Measurements from ENCODE around the gene ARHGEF39.
A peak's percentile ranks its signal among the peaks of the same experiment; 100 is the strongest.
"Not testable (repeated sequence)": the region's sequence is repeated elsewhere in the genome, so short reads cannot be mapped to it uniquely, and the experiment has no call there.

ARHGEF39 gene

DNA sequence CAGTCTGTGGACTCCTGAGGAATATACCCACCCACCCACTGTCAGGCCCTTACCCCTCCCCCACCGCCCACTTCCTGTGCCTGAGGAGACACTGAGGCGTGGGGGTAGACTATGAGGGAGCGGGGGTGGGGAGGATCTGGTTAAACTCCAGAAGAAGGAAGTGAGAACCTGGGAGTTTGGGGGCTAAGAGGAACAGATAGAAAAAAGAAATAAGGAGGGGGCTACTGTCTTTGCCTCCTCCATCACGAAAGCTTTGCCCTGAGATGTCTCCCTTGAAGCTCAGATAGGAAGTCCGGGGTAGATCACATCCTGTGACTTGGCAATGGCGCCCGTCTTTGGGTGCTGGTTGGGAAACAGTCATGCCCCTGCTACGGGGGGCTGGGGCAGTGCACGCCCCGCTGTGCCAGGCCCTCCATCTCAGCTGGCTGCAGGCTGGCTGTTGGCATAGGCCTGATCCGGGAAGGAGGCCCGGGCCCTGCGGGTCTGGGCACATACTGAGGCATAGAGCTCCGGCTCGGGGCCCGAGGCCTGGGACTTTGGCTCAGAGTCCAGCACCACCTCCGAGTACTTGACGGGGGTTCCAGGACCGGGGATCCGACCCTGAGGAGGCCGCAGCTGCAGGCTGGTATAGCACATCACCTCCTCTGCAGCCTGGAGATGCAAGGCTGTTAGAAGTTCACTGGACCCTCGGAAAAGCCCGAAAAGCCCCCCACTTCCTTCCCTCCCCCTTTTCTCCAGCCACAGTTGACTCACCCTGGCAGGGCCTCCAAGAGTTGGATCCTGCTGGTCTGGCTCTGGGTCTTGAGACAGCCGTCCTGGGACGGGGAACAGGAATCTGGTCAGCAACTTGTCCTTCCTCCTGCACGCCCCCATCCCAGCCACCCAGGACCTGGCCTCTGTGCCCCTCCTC is 15.3 kb downstream of the ARHGEF39 start:
- DNase-seq = no peak

DNA sequence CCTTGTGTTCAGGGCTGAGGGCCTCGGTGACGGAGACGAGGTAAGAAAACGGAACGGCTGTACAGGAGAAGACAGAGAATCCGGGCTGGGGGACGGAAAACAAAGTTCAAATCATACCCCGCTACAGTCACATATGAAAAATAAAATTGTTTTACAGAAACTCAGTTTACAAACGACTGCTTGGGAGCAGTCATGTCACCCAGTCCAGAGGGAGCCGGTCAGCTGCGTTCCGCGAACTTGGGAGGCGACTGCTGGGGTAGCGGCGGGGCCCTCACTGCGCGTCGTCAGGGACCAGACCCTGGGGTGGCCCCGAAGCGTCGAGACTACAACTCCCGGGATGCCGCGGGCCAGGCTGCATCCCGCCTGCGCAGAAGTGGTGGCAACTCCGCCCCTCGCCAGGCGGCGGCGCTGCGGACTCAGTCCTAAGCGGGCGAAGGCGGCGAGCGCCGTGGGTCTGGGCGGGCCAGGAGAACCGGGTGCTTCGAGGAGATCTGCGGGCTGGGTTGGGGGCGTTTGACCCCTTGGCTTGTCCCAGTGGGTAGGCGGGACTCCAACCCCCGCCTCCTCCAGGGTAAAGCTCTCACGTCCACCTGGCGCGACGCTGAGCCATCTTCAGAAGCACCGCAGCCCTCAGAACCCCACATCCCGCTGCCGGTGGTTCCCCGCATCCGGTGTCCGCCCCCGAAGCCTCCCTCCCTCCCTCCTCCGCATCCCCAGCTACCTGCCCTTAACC is 18.3 kb downstream of the ARHGEF39 start:
- peak in 1 of 2 experiments; percentile 58 for DNase-seq

DNA sequence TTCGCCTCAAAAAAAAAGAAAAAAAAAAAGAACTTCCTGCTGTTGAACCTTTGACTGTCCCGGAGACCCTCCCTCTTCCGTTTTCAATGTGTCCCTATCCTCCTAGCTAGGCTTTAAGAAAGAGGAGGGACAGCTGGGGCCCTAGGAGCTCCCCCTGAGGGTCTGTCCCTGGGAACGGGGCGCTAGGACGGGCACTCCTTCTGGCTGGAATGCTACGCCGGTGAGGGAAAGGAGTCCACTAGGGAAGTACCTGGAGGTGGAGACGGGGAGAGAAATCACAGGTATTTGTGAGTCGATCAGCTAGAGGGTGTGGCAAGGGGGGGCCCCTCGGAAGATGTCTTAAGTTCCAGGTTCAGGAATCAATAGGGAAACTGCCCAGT is 18.9 kb downstream of the ARHGEF39 start:
- no peak for DNase-seq

DNA sequence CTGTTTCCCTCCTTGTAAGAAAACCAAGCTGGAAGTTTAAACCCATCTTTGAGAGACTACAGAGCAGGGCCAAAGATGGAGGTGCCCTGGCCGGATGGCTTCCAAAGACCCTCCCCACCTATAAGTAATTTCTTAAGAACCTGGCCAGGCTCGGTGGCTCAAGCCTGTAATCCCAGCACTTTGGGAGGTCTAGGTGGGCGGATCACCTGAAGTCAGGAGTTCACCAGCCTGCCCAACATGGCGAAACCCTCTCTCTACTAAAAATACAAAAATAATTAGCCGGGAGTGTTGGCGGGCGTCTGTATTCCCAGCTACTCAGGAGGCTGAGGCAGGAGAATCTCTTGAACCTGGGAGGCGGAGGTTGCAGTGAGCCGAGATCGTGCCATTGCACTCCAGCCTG is 19.3 kb downstream of the ARHGEF39 start:
- DNase-seq = not testable (repeated sequence)

DNA sequence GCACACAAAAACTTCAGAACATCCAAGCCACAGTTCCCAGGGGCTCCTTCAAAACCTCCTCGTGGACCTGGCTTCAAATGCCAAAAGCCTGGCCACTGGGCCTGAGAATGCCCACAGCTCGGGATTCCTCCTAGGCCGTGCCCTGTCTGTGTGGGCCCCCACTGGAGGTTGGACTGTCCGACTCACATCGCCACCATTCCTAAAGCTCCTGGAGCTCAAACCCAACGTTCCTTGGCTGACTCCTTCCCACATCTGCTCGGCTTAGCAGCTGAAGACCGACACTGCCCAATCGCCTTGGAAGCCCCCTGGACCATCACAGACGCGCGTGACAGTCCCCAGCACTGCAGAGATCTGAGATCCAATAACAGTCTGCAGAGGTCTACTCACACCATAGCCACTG is 21.9 kb downstream of the ARHGEF39 start:
- DNase-seq = no peak

DNA sequence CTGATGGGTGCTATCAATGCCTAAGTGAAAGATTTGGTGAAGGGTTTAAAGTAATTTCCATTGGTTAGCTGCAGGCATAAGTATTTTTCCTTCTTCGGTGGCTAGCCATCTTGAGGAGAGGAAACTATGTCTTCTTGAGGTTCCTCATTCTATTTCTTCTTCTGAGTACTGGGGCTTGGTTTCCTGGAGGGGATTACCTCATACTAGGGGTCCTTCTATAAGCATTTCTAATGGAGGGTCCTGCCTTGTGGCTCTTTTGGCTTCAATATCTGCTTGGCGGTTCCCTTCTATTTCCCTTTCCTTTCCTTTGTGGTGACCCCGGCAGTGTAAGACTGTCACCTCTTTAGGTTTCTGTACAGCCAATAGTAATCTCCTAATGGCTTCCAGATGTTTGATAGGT is 23.5 kb downstream of the ARHGEF39 start:
- DNase-seq = not testable (repeated sequence)

DNA sequence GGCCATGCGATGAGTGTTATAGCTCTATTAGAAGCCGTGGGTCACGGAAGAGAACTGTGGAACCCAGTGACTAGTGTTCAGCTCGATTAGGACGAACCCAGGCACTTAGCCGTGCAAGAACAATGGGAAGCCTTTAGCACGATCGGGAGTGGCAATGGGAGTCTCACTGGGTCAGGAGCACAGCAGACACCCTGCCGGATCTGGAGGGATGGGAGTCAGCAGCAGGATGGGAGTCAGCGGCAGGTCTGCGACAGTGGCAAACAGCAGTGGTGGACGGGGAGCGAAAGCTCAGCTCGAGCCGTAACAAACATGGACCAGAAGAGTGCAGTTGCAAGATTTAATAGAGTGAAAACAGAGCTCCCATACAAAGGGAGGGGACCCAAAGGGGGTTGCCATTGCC is 24.6 kb downstream of the ARHGEF39 start:
- DNase-seq = not testable (repeated sequence)

DNA sequence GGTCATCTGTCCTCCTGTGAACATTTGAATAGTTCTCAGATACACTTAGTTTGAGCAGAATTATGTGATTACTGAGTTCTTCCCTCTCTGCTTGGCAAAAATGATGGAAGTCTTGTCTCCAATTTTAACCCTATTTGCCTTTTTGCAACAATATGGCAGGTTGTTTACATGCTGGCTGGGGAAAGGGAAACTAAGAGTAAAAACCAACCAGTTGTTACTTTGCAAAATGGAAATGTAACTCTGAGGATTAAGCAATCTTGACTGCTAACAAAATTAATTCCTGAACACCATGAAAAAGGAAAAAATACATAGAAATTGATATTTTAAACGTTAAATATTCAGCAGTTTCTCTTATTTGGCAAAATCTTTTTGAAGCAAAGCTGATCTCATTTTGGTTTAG is 25.4 kb downstream of the ARHGEF39 start:
- no peak for DNase-seq

DNA sequence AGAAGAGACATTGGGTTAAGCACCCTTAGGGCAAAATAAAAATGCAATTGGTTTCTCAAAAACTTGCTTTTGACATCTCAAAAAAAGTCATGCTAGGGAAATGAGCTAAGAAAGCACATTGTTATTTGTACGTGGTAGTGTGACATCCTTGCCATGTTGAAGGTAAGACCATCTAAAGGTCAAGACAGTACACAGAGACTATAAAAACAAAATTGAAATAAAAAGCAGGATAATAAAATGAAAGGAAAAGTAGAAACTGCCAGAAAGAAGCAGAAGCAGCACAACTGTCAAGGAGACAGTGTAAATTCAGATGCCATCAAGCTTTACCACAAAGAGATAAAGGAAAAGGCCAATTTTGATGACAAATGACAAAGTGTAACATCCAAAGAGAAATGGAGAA is 25.8 kb downstream of the ARHGEF39 start:
- DNase-seq = not testable (repeated sequence)

DNA sequence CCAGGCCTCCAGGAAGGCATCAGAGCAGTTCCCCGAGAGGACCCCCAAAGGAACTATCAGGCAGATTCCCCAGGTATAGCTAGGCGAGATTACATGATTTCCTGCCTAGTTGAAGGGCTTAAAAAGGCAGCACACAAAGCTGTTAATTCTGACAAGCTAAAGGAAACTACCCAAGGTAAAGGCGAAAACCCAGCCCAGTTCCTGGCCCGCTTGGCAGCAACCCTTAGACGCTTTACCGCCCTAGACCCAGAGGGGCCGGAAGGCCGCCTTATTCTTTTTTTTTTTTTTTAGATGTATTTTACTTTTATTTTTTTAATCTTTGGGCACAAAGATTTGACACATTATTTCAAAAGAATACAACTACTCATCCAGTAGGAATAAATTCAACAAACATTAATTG is 26.2 kb downstream of the ARHGEF39 start:
- not testable (repeated sequence) for DNase-seq

DNA sequence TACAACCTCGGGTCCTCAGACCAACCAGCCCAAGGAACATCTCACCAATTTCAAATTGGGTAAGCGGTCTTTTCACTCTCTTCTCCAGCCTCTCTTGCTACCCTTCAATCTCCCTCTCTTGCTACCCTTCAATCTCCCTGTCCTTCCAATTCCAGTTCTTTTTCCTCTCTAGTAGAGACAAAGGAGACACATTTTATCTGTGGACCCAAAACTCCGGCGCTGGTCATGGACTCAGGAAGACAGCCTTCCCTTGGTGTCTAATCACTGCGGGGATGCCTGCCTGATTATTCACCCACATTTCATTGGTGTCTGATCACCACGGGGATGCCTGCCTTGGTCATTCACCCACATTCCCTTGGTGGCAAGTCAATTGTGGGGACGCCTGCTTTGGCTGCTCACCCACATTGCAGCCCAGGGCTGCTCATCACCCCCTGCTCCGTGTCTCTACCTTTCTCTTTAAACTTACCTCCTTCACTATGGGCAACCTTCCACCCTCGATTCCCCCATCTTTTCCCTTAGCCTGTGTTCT is 27.5 kb downstream of the ARHGEF39 start:
- not testable (repeated sequence) for DNase-seq

DNA sequence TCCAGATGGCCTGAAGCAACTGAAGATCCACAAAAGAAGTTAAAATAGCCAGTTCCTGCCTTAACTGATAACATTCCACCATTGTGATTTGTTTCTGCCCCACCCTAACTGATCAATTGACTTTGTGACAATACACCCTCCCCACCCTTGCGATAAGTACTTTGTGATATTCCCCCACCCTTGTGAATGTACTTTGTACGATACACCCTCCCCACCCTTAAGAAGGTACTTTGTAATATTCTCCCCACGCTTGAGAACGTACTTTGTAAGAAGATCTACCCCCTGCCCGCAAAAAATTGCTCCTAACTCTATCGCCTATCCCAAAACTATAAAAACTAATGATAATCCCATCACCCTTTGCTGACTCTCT is 28.1 kb downstream of the ARHGEF39 start:
- DNase-seq = not testable (repeated sequence)

DNA sequence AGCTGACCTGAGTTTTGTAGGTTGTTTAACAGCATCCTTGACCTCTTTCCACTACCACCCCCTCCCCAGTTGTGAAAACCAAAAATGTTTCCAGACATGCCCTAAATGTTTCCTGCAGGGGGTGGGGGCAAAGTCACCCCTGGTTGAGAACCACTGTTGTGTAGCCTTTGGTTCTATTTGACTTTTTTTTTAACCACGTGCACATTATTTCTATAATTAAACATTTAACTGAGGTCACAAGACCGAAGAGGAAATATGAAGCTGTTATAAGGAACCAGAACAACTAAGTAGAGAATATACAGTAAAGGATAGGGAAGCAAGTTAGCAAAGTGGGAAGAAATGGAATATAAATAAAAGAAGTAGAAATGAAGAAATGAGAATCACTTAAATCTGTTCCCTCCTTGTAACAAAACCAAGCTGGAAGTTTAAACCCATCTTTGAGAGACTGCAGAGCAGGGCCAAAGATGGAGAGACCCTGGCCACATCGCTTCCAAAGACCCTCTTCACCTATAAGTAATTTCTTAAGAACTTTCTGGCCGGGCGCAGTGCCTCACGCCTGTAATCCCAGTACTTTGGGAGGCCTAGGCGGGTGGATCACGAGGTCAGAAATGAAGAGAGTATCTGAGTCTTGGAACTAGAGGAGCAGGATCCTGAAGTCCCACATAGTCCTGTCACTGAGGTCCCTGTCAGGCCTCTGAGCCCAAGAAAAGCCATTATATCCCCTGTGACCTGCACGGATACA is 28.7 kb downstream of the ARHGEF39 start:
- no peak for DNase-seq

DNA sequence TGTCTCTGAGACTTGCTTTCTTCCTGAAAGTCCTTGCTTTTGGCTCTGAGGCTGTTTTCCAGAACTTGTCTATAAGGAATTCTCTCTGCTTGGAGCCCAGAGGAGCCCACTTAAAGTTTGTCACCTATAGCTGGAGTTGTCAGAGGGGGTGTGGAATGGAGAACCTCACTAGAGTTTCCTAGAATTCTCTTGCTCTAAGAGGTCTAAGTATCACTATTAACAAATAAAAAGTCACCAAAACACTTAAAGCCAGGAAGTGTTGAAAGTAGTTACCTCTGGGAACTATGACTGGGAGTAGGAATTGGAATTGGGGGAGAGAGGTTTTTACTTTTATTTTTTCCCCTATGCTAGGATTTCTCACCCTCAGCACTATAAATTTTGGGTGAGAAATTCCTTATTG is 29.3 kb downstream of the ARHGEF39 start:
- no peak for DNase-seq

DNA sequence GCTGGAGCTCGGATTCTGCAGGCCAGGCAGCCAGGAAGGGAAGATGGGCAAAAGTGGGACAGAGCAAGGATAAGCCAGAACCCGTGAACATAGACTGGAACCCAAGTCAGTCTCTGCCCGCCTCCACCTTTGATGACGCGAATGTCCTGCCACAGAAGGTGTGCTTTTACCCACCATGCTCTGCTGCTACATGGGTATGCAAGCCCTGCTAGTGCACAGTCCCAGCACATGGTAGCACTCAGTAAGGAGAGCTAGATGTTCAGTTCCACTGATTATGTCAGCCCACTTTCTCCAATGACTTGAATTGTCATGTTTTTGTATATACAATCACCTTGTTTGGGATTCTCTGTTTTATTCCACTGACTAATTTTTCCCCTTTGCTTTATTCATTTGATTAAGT is 35.4 kb downstream of the ARHGEF39 start:
- DNase-seq = no peak

DNA sequence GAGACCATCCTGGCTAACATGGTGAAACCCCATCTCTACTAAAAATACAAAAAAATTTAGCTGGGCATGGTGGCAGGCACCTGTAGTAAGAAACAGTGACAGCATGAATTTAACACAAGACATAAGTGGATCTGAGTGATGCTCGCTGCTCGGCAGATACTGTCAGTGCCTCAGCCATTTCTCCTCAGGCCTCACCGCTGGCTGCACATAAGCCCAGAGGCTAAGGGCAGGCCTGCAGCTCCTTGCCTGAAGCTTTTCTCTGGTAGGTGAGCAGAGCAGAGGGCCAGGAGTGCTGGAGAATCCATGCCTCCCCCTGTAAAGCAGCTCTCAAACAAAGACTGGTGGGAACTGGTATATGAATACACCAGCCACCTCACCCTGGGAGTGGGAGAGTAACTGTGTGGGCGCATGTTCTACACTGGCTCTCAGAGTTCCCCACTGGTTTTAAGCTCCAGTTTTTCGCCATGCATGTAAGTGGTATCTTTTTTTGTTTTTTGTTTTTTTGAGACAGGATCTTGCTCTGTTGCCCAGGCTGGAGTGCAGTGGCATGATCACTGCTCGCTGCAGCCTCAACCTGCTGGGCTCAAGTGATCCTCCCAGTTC is 36.5 kb downstream of the ARHGEF39 start:
- DNase-seq = no peak

DNA sequence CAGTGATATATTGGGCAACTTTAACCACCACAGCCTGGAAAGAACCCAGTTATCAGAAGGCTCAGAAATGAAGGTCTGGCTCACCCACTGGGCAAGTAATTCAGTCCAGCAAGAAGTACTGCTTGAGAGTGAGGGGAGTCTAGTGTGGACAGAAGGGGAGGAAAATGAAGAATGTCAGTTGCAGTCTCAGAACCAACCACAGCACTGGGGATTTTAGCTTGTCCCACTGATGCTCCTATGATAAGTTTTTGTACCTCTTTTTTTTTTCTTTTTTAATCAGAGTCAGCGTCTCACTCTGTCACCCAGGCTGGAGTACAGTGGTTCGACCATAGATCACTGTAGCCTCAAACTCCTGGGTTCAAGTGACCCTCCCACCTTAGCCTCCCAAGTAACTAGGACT is 37.4 kb downstream of the ARHGEF39 start:
- DNase-seq = no peak

DNA sequence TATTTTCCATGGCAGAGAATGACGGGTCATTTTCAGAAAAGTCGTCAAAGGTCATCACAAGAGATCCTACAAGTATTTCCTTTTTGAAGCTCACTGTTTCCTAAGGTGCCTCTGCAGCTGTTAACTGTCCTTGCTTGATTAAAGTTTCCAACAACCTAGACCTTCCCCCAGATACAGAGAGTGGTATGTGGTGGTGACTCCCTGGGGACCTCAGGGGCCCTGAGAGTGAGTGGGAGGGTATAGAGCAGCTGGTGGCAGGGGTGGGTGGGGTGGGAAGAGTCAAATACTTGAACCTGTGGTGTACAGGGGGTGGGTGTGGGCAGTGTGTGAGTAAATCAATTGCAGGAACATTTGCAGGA is 45.2 kb downstream of the ARHGEF39 start:
- DNase-seq = no peak

DNA sequence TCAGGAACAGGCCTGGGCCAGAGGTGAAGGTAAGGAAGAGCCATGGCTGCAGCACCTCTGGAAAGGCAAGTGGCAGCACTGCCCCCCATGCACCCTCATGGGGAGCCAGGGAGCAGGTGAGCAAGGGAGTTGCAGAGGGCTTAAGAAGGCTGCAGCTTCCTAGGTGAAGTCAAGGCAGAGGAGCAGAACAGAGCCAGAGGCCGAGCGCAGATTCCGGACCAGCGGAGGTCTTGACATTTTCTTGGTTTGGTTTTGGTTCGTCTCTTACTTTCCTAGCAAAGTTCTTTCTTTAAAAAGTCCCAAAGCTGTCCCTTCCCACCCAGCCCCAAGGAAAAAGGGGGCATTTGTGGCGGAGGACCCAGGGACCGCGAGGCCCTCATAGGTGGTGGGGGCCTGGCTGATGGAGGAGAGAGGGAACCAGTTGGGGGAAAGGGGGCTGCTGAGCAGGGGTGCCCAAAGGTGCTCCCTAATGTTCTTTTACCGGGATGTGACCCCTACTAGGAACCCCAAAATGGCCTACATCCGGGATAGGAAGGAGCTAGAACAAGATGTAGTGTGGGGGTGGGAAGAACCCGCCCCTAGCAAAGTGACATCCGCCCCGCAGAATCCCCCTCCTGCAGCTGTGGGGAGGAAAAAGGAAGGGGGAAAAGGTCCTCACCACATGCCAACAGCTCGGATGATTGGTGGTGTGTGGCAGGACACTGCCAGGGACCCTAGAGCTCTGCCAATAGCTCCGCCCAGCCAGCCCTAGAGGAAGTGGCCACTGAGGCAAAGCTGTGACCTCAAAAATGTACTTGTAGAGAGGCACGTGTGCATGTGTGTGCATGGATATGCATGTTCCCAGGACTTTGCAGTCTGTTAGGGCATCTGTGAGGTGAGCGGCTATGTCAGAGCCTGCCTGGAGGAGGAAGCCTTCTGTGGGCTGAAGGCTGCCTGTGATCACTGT is 45.9 kb downstream of the ARHGEF39 start:
- no peak for DNase-seq

DNA sequence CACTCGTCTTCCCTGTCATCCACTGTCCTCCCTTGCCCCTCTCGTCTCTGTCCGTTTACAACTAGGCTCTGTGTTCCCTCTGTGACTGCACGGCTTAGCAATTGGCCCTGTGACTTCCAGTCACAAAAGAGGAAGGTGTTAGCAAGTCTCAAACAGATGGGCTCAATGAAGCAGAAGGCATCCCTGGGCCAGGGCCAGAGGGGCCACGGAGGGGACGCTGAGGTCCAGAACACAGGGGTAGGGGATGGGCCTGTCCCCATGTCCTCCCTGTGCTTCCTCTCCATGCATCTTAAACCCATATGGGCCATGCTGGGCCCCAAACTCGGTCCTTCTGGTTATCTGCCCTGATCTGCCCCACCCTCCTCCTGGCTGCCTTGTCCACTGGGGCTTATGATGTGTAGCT is 46.7 kb downstream of the ARHGEF39 start, which contains the start of gene CD72:
CD72 (minus strand) TSS at position 89 of the 403 bp plus-strand sequence. CDS start 110 bp downstream, outside the sequence.
- no peak for DNase-seq

DNA sequence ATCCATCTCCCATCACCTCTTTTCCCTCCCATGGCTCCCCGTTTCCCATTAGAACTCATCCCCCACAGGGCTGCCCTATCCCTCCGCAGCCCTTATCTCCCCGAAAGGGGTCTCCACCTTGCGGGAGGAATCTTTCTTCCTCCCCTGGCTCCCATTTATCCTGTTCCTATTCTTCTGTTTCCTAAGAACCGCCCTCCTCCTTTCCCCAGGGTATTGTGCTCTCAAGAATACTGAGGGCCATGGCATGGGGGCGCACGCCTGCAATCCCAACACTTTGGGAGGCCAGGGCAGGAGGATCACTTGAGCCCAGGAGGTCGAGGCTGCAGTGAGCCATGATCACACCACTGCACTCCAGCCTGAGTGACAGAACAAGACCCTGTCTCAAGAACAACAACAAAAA is 47.4 kb downstream of the ARHGEF39 start:
- no peak for DNase-seq
